Smooth muscle cell (in vitro differentiated cells): ENCODE data around the gene TMEM203. TPM values are rescaled to one million over a fixed set of nuclear protein-coding genes. Genes with fewer than 3 reads are reported as not detected.

Experiments used
- DNase-seq: peaks from one replicate; lab custom pipeline; 2025; ENCODE audit not compliant: unreplicated experiment; lab: John Stamatoyannopoulos, UW
- H2AFZ ChIP-seq: fragments of 200-600 bp; sonication (generic); 2 replicates; pipeline ENCODE4 v1.6.0; 2016; ENCODE audit warnings: antibody characterized with exemption, low read depth, mild to moderate bottlenecking
- H3F3A ChIP-seq: fragments of 200-600 bp; sonication (generic); 2 replicates; pipeline ENCODE4 v1.6.0; 2017; ENCODE audit warnings: antibody characterized with exemption, low read depth
- H3K27ac ChIP-seq: fragments of 200-600 bp; sonication (generic); 2 replicates; pipeline ENCODE4 v1.5.1; 2016; ENCODE audit warnings: low read depth, mild to moderate bottlenecking
- H3K27me3 ChIP-seq: fragments of 200-600 bp; sonication (generic); 2 replicates; pipeline ENCODE4 v1.6.1; 2016; ENCODE audit warnings: low read depth, mild to moderate bottlenecking
- H3K36me3 ChIP-seq: fragments of 200-600 bp; sonication (generic); 2 replicates; pipeline ENCODE4 v1.5.1; 2016; ENCODE audit warnings: low read depth
- H3K4me1 ChIP-seq: fragments of 200-600 bp; sonication (generic); 2 replicates; pipeline ENCODE4 v1.5.1; 2016; ENCODE audit warnings: low read depth
- H3K4me2 ChIP-seq: fragments of 200-600 bp; sonication (generic); 2 replicates; pipeline ENCODE4 v1.6.0; 2016; ENCODE audit warnings: mild to moderate bottlenecking
- H3K4me3 ChIP-seq: fragments of 200-600 bp; sonication (generic); 2 replicates; pipeline ENCODE4 v1.5.1; 2016; ENCODE audit warnings: mild to moderate bottlenecking
- H3K79me2 ChIP-seq: fragments of 200-600 bp; sonication (generic); 2 replicates; pipeline ENCODE4 v1.6.0; 2016; ENCODE audit warnings: low read depth, mild to moderate bottlenecking
- H3K9ac ChIP-seq: fragments of 200-600 bp; sonication (generic); 2 replicates; pipeline ENCODE4 v1.6.0; 2016; ENCODE audit warnings: low read depth
- H3K9me3 ChIP-seq: fragments of 200-600 bp; sonication (generic); replicated peaks from 2 replicates; pipeline ENCODE4 v1.5.1; 2016; ENCODE audit warnings: low read depth
- H4K20me1 ChIP-seq: fragments of 200-600 bp; sonication (generic); 2 replicates; pipeline ENCODE4 v1.6.0; 2016; ENCODE audit warnings: low read depth
- WGBS: methylation state at CpG from one replicate; pipeline ENCODE4 v1.1.7; 2016; ENCODE audit warnings: low lambda C conversion rate; 5-methylcytosine and 5-hydroxymethylcytosine counted together
- polyA plus RNA-seq: library from polyadenylated mRNA; unstranded; fragments of >200 nt; fragmentation: Nextera tagmentation; extraction: Ambion mirVana; gene quantifications from 2 replicates; pipeline ENCODE4 v1.2.1, GENCODE V29; 2016
- total RNA-seq: library from RNA; depleted of rRNA; stranded (reverse); fragments of >200 nt; gene quantifications from 2 replicates; pipeline ENCODE4 v1.2.3, GENCODE V29; 2014
- TF ChIP-seq, protein P1 (sequence below): fragments of 200-600 bp; sonication (generic); IDR thresholded peaks from 2 replicates; pipeline ENCODE4 v1.5.1; 2017; ENCODE audit warnings: borderline replicate concordance, mild to moderate bottlenecking, antibody characterized with exemption; ENCODE audit not compliant: insufficient read depth, poor library complexity, severe bottlenecking

The TMEM203 gene
- total and polyA plus RNA-seq, 2 experiments from 2014 or later = 31.0 to 55.1 TPM

GRCh38 chr9:137222190-137223077 is 17.0 kb upstream of the TMEM203 start, which contains the start of gene RNF208:
Gene RNF208, minus strand, starts transcription at chr9:137222240. Its CDS starts 1,028 bp downstream, at chr9:137221212.
- no peaks in the 10 kb centered on the region for H3K79me2 ChIP-seq

DNA sequence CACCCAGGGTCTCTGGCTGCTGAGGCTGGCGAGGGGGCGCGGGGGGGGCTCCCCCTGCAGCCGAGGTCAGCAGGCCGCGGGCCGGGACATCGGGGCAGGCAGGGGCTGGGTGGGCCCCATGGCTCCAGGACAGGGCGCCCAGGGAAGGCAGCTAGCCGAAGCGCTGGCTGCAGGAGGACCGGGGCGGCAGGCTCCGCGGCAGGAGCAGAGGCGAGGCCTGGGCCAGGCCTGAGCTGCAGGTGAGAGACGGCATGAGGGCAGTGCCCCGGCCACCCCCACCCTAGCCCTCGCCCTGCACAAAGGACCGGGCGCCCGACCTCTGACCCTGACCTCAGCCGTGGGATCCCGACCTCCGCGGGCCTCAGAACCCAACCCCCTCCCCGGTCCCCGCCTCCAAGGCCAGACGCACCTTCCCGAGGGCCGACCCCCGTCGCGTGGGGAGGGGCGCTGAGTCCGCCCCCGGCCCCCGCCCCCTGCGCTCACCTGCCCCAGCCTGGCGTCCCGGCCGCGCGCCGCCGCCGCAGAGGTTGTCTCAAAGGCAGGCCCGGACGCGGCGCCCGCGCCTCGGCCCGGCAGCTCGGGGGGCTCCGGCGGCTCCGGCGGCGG is 16.2 kb upstream of the TMEM203 start:
- no peaks in the 10 kb centered on the region for H3K9me3 ChIP-seq
- no peaks in the 10 kb centered on the region for H3K36me3 ChIP-seq
- H3K27me3 ChIP-seq = no peaks in the 10 kb centered on the region
- peak overlapping the region; percentile 85 for H3K4me2 ChIP-seq
- no peaks in the 10 kb centered on the region for H4K20me1 ChIP-seq
- no peak for DNase-seq
- H3F3A ChIP-seq = no peaks in the 10 kb centered on the region
- H3K4me1 ChIP-seq = peaks cover 8% of the 10 kb centered on the region
- peak overlapping the region; percentile 48 for H3K4me3 ChIP-seq
- H3K79me2 ChIP-seq = no peaks in the 10 kb centered on the region
- TF ChIP-seq, protein P1, sequence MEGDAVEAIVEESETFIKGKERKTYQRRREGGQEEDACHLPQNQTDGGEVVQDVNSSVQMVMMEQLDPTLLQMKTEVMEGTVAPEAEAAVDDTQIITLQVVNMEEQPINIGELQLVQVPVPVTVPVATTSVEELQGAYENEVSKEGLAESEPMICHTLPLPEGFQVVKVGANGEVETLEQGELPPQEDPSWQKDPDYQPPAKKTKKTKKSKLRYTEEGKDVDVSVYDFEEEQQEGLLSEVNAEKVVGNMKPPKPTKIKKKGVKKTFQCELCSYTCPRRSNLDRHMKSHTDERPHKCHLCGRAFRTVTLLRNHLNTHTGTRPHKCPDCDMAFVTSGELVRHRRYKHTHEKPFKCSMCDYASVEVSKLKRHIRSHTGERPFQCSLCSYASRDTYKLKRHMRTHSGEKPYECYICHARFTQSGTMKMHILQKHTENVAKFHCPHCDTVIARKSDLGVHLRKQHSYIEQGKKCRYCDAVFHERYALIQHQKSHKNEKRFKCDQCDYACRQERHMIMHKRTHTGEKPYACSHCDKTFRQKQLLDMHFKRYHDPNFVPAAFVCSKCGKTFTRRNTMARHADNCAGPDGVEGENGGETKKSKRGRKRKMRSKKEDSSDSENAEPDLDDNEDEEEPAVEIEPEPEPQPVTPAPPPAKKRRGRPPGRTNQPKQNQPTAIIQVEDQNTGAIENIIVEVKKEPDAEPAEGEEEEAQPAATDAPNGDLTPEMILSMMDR = no peak
- no peak overlapping the region for H3K9ac ChIP-seq
- no peak overlapping the region for H2AFZ ChIP-seq
- WGBS = 18% methylated on average over 6 of the region's 61 CpGs
- no peak overlapping the region for H3K27ac ChIP-seq

More at GRCh38 chr9:137222190-137223077, 17.0 kb upstream of the TMEM203 start, which contains the start of gene RNF208:
- H3K27ac ChIP-seq = no peak within 1 kb of the TSS
- no peaks in the 10 kb centered on the region for H4K20me1 ChIP-seq
- TF ChIP-seq, protein P1 = no peak
- H3K9me3 ChIP-seq = no peaks in the 10 kb centered on the region
- H3K9ac ChIP-seq = no peak within 1 kb of the TSS
- peaks cover 8% of the 10 kb centered on the region for H3K4me1 ChIP-seq
- H2AFZ ChIP-seq = no peak within 1 kb of the TSS
- H3K27me3 ChIP-seq = no peaks in the 10 kb centered on the region
- 12% methylated on average over 34 of the region's 88 CpGs for WGBS
- peak within 1 kb of the TSS; percentile 89 for H3K4me2 ChIP-seq
- no peak for DNase-seq
- peak within 1 kb of the TSS; percentile 61 for H3K4me3 ChIP-seq
- no peaks in the 10 kb centered on the region for H3K36me3 ChIP-seq
- H3F3A ChIP-seq = no peaks in the 10 kb centered on the region

DNA sequence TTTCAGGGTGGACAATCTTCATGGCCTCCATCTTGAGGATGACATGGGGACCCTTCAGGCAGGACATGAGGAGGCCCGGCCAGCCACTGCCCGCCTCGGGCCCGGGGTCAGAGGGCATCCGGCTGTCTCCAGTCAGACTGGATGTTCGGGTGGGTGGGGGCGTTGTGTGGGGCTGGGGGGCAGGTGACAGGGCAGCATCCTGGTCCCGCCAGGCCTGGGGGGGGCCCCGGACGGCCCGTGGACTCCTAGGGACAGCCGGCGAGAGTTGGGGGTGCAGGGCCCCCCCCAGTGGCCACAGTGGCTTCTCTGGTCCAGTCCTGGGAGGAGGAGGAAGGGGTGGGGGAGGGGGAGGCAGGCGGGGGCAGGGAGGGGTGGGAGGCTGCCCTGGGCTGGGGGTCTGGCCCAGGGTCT is 15.7 kb upstream of the TMEM203 start:
- DNase-seq = no peak
- Histone ChIP-seq H3K9me3 (no peaks in the 10 kb centered on the region), H3K4me1 (peaks cover 8% of the 10 kb centered on the region), H3K36me3 (no peaks in the 10 kb centered on the region), H3K79me2 (no peaks in the 10 kb centered on the region), H3K4me3 (no peak overlapping the region), H3K27ac (no peak overlapping the region), H3K9ac (no peak overlapping the region), H3K4me2 (peak overlapping the region; percentile 85), H3F3A (no peaks in the 10 kb centered on the region), H4K20me1 (no peaks in the 10 kb centered on the region), H3K27me3 (no peaks in the 10 kb centered on the region), H2AFZ (no peak overlapping the region)
- 96% methylated on average over 9 of the region's 14 CpGs for WGBS
- TF ChIP-seq, protein P1 = no peak
